RWPE1 (cell line): ENCODE measurements around the gene BTBD8.

Experiments
- CTCF ChIA-PET: fragments of 350-600 bp; sonication (Branson Sonifier 250); formaldehyde crosslinking; extraction: SDS; loops from one replicate; lab custom pipeline; 2021; lab: Yijun Ruan, JAX
- POLR2A ChIA-PET: fragments of 400-600 bp; formaldehyde crosslinking; extraction: SDS; loops from one replicate; lab custom pipeline; 2020; ENCODE audit warnings: antibody characterized with exemption; ENCODE audit not compliant: low non-redundant PET; lab: Yijun Ruan, JAX
- DNase-seq: peaks from one replicate; pipeline ENCODE4 v3.0.0; 2012; ENCODE audit warnings: low spot score
- H3K27ac ChIP-seq: fragments of 450-650 bp; 2 replicates; pipeline ENCODE4 v1.5.1; 2017
- TF ChIP-seq, protein P1 (sequence below): fragments of 450-650 bp; conservative IDR thresholded peaks from 2 replicates; pipeline ENCODE4 v1.5.1; 2017; ENCODE audit warnings: low read depth, mild to moderate bottlenecking

BTBD8 gene

DNA sequence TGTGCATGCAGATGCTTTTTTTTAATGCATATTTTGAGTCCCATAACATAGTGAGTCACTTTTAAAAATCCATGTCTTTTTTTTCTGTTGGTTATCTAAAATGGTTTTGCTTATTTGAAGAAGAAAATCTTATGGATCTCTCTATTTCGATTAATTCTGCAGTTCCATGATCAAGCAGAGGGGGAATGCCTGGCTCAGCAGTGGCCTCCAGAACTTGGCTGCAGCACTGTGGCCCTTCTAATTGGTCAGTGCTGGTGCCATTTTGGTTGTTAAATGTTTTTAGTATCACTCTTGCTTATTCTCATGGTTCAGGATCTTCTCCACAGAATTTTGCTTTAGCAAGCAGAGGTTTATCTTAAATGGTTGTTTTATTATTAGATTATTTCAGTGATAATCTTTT is 39.2 kb upstream of the BTBD8 start:
- DNase-seq: no peak
- CTCF ChIA-PET: no interaction called here
- POLR2A ChIA-PET: no interaction called here
- no peak overlapping the region for H3K27ac ChIP-seq
- TF ChIP-seq, protein P1, sequence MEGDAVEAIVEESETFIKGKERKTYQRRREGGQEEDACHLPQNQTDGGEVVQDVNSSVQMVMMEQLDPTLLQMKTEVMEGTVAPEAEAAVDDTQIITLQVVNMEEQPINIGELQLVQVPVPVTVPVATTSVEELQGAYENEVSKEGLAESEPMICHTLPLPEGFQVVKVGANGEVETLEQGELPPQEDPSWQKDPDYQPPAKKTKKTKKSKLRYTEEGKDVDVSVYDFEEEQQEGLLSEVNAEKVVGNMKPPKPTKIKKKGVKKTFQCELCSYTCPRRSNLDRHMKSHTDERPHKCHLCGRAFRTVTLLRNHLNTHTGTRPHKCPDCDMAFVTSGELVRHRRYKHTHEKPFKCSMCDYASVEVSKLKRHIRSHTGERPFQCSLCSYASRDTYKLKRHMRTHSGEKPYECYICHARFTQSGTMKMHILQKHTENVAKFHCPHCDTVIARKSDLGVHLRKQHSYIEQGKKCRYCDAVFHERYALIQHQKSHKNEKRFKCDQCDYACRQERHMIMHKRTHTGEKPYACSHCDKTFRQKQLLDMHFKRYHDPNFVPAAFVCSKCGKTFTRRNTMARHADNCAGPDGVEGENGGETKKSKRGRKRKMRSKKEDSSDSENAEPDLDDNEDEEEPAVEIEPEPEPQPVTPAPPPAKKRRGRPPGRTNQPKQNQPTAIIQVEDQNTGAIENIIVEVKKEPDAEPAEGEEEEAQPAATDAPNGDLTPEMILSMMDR: no peak

- peak; percentile 37 for DNase-seq
- POLR2A ChIA-PET: no interaction called here
- H3K27ac ChIP-seq: no peak overlapping the region
- CTCF ChIA-PET: interaction anchor here (0.6 kb wide), 1 partner anchor 105 kb away, joined by 4 read pairs; no protein-coding TSS in a partner anchor
- TF ChIP-seq, protein P1: no peak
Measured at GRCh38 chr1:92043621-92044020, 36.5 kb upstream of the BTBD8 start.

DNA sequence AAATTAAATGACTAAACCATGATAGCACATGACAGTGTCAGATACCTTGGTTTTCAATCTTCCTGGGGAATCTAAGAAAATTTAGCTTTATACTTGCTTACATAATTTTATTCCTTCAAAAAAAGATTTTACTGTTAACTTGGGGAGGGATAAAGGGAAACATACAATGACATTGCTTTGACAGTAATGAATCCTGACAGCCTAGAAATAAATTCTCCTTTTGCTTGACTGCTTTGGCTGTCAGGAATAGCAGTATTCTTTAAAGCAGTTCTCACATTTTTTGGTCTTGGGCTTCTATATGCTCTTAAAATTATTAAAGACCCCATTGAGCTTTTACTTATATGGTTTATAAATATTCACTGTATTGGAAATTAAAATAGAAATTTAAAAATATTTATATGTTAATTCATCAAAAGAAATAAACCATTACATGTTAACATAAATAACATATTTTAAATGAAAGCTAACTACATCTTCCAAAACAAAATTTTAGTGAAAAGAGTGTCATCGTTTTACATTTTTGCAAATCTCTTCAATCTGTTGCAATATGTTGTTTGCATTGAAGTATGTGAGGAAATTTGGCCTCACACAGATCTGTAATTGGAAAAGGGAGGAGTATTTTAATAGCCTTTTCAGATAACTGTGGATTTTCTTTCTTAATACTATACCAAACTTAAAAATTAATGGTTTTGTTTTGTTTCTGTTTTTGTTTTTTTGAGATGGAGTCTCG is 34.2 kb upstream of the BTBD8 start:
- DNase-seq: no peak
- CTCF ChIA-PET: no interaction called here
- POLR2A ChIA-PET: no interaction called here
- H3K27ac ChIP-seq: no peak overlapping the region
- TF ChIP-seq, protein P1: no peak

- TF ChIP-seq, protein P1: no peak
- no peak for DNase-seq
- ChIA-PET CTCF (no interaction called here), POLR2A (no interaction called here)
- no peak overlapping the region for H3K27ac ChIP-seq
Measured at GRCh38 chr1:92051948-92052347, 28.2 kb upstream of the BTBD8 start.

DNA sequence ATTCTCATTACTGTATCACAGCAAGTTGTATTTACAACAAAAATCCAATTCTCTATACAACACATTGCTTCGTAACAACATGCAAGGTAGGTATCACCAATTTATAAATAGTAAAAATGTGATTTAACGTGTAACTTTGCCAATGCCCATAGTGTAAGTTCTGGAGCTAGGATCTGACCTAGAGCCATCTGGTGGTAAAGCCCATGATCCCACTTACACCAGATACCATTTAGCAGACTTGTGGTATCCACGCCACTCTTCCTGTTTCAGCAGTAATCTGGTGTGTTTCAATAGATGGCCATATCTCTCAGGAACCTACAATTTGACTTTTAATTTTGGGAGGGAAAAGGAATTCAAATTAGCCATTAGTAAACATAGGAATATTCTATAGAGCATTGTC is 15.1 kb upstream of the BTBD8 start:
- ChIA-PET CTCF (no interaction called here), POLR2A (no interaction called here)
- no peak overlapping the region for H3K27ac ChIP-seq
- no peak for DNase-seq
- TF ChIP-seq, protein P1: no peak

DNA sequence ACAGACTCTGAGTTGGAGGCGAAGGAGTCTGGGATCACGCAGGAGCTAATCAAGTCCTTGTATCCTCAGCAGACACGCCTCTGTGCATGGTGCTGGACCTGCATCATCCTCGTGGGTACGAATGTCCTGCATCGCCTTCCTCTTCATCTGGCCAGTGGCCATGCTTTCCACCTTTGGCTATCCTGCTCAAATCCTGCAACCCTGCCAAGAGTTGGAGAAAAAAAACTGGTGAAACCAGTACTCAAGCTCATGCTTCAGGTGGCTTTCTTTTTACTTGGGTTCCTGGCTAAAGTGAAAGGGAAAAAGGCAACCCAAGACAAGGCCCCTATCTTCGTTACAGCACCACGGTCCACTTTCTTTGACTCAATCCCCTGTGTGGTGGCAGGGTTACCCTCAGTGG is 13.8 kb upstream of the BTBD8 start:
- no peak for DNase-seq
- TF ChIP-seq, protein P1: no peak
- CTCF ChIA-PET: interaction anchor here (0.7 kb wide), 1 partner anchor 244 kb away, joined by 5 read pairs; no protein-coding TSS in a partner anchor
- POLR2A ChIA-PET: no interaction called here
- no peak overlapping the region for H3K27ac ChIP-seq
